Measurements from ENCODE around the gene CHRNA7.

CHRNA7 gene

GRCh38 chr15:32029862-32030781 is at the start of gene CHRNA7:
Gene CHRNA7 (plus strand): TSS chr15:32030515. CDS start chr15:32030595, 80 bp downstream.
- DNase-seq (ENCODE audit: low read depth in 2 of 2): no peak

GRCh38 chr15:31985607-31986006 is 44.7 kb upstream of the CHRNA7 start:
- no peak for DNase-seq (ENCODE audit: low read depth in 2 of 2)

GRCh38 chr15:31993062-31993461 is 37.3 kb upstream of the CHRNA7 start:
- no peak for DNase-seq (ENCODE audit: low read depth in 2 of 2)

- DNase-seq (ENCODE audit: low read depth in 2 of 2): no peak
Observed at GRCh38 chr15:31997711-31998110, 32.6 kb upstream of the CHRNA7 start.

- DNase-seq (ENCODE audit: low read depth in 2 of 2): no peak
Observed at GRCh38 chr15:32003558-32003957, 26.8 kb upstream of the CHRNA7 start.

- DNase-seq (ENCODE audit: low read depth in 2 of 2): no peak
Observed at GRCh38 chr15:32004249-32004648, 26.1 kb upstream of the CHRNA7 start.

GRCh38 chr15:32007355-32007960 is 22.9 kb upstream of the CHRNA7 start:
- DNase-seq (ENCODE audit: low read depth in 2 of 2): no peak

GRCh38 chr15:32014953-32015352 is 15.4 kb upstream of the CHRNA7 start:
- no peak for DNase-seq (ENCODE audit: low read depth in 2 of 2)

- DNase-seq (ENCODE audit: low read depth in 2 of 2): no peak
Observed at GRCh38 chr15:32020156-32020555, 10.2 kb upstream of the CHRNA7 start.

- DNase-seq (ENCODE audit: low read depth in 2 of 2): no peak
Observed at GRCh38 chr15:32028921-32029320, 1.4 kb upstream of the CHRNA7 start.

GRCh38 chr15:32029409-32029861 is 880 bp upstream of the CHRNA7 start:
- DNase-seq (ENCODE audit: low read depth in 2 of 2): no peak

GRCh38 chr15:32030795-32031194 is 480 bp downstream of the CHRNA7 start:
- no peak for DNase-seq (ENCODE audit: low read depth in 2 of 2)

- DNase-seq (ENCODE audit: low read depth in 2 of 2): no peak
Observed at GRCh38 chr15:32033186-32033890, 3.0 kb downstream of the CHRNA7 start.

- no peak for DNase-seq (ENCODE audit: low read depth in 2 of 2)
Observed at GRCh38 chr15:32034106-32034505, 3.8 kb downstream of the CHRNA7 start.

- no peak for DNase-seq (ENCODE audit: low read depth in 2 of 2)
Observed at GRCh38 chr15:32035285-32035684, 5.0 kb downstream of the CHRNA7 start.

- DNase-seq (ENCODE audit: low read depth in 2 of 2): no peak
Observed at GRCh38 chr15:32036971-32037370, 6.7 kb downstream of the CHRNA7 start.

GRCh38 chr15:32041294-32041693 is 11.0 kb downstream of the CHRNA7 start:
- no peak for DNase-seq (ENCODE audit: low read depth in 2 of 2)

GRCh38 chr15:32042269-32042972 is 12.1 kb downstream of the CHRNA7 start:
- no peak for DNase-seq (ENCODE audit: low read depth in 2 of 2)

GRCh38 chr15:32053719-32054118 is 23.4 kb downstream of the CHRNA7 start:
- no peak for DNase-seq (ENCODE audit: low read depth in 2 of 2)

GRCh38 chr15:32057876-32058425 is 27.6 kb downstream of the CHRNA7 start:
- no peak for DNase-seq (ENCODE audit: low read depth in 2 of 2)

- no peak for DNase-seq (ENCODE audit: low read depth in 2 of 2)
Observed at GRCh38 chr15:32060706-32061105, 30.4 kb downstream of the CHRNA7 start.

Measured in stimulated activated CD8-positive, alpha-beta memory T cell treated with anti-CD3 and anti-CD28 coated beads, Interleukin-15, amount 100 ng/mL, for 4 hours (primary cell).